ENCODE measurements around the gene GDF11. TPM values are rescaled to one million over a fixed set of nuclear protein-coding genes. Genes with fewer than 3 reads are reported as not detected.

Gene GDF11
- polyA plus RNA-seq, 1 of the 3 experiments (the other 2 are of a cell fraction), result 9.4 TPM

DNA sequence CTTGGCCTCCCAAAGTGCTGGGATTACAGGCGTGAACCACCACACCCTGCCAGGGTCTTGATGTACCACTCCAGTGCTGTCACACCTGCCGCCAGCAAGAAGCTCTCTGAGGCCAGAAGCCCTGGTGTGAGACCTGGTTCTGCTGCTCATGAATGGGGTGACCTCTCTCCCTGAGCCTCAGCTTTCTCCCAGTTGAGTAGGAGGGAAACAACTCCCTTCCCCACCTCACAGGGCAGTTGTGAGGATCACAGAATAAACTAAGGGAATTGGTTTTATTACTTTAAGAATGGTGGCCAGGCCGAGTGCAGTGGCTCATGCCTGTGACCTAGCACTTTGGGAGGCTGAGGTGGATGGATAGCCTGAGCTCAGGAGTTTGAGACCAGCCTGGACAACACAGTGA is 8.3 kb upstream of the GDF11 start (continued):
- TF ChIP-seq, protein P1, sequence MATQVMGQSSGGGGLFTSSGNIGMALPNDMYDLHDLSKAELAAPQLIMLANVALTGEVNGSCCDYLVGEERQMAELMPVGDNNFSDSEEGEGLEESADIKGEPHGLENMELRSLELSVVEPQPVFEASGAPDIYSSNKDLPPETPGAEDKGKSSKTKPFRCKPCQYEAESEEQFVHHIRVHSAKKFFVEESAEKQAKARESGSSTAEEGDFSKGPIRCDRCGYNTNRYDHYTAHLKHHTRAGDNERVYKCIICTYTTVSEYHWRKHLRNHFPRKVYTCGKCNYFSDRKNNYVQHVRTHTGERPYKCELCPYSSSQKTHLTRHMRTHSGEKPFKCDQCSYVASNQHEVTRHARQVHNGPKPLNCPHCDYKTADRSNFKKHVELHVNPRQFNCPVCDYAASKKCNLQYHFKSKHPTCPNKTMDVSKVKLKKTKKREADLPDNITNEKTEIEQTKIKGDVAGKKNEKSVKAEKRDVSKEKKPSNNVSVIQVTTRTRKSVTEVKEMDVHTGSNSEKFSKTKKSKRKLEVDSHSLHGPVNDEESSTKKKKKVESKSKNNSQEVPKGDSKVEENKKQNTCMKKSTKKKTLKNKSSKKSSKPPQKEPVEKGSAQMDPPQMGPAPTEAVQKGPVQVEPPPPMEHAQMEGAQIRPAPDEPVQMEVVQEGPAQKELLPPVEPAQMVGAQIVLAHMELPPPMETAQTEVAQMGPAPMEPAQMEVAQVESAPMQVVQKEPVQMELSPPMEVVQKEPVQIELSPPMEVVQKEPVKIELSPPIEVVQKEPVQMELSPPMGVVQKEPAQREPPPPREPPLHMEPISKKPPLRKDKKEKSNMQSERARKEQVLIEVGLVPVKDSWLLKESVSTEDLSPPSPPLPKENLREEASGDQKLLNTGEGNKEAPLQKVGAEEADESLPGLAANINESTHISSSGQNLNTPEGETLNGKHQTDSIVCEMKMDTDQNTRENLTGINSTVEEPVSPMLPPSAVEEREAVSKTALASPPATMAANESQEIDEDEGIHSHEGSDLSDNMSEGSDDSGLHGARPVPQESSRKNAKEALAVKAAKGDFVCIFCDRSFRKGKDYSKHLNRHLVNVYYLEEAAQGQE (IDR thresholded peaks at IDR 0.05; ENCODE audit: low read depth, low read length), result no peak
- TF ChIP-seq FOXM1 (IDR thresholded peaks at IDR 0.05; ENCODE audit: low read depth) (no peak), RFX5 (IDR thresholded peaks at IDR 0.05; ENCODE audit: low read length) (no peak)

- TF ChIP-seq POLR2AphosphoS5 (IDR thresholded peaks at IDR 0.05; ENCODE audit: low read depth, low read length), result no peak
- peaks cover 17% of the 10 kb centered on the region for H3F3A ChIP-seq (replicated peaks; ENCODE audit: insufficient read depth)
- H3K27ac ChIP-seq (ENCODE audit: low read depth in 2 of 2, low read length in 1 of 2), result no peak overlapping the region
- H3K79me2 ChIP-seq (ENCODE audit: insufficient read depth), result peaks cover 5% of the 10 kb centered on the region
- H3K27me3 ChIP-seq (ENCODE audit: insufficient read depth), result no peaks in the 10 kb centered on the region
- H3K9me3 ChIP-seq, result no peaks in the 10 kb centered on the region
- CTCF ChIA-PET, result interaction anchor here (1.1 to 14.4 kb wide), 11 partner anchors 16 to 293 kb away, joined by 3 to 358 read pairs (median 11); partner anchors contain the start of genes BLOC1S1, RAB5B and RDH5
- H3K9me2 ChIP-seq, result no peaks in the 10 kb centered on the region
- no peak overlapping the region for H3K4me3 ChIP-seq (ENCODE audit: low read depth in 2 of 2, low read length in 1 of 2)
- H3K4me1 ChIP-seq (ENCODE audit: control insufficient read depth in 1 of 2, insufficient read depth in 2 of 2, low read depth in 1 of 2, low read length in 1 of 2), result peaks cover 9 to 14% of the 10 kb centered on the region in 2 experiments; a peak in 3 of 4 replicates
- H3K36me3 ChIP-seq (replicated peaks in 1 of 2; ENCODE audit: control insufficient read depth in 1 of 2, insufficient read depth in 2 of 2, low read length in 1 of 2), result no peaks in the 10 kb centered on the region
- H2AFZ ChIP-seq (ENCODE audit: low read depth), result no peak overlapping the region
- no peak overlapping the region for H3K9ac ChIP-seq
- H3K4me2 ChIP-seq, result no peak overlapping the region
- H4K20me1 ChIP-seq (ENCODE audit: insufficient read depth), result no peaks in the 10 kb centered on the region
- WGBS (ENCODE audit: low lambda C conversion rate), result 69% methylated on average over 3 of the region's 3 CpGs
- POLR2A ChIA-PET, result no interaction called here
- DNase-seq, result no peak
Measured at GRCh38 chr12:55736076-55736475, 6.8 kb upstream of the GDF11 start.

DNA sequence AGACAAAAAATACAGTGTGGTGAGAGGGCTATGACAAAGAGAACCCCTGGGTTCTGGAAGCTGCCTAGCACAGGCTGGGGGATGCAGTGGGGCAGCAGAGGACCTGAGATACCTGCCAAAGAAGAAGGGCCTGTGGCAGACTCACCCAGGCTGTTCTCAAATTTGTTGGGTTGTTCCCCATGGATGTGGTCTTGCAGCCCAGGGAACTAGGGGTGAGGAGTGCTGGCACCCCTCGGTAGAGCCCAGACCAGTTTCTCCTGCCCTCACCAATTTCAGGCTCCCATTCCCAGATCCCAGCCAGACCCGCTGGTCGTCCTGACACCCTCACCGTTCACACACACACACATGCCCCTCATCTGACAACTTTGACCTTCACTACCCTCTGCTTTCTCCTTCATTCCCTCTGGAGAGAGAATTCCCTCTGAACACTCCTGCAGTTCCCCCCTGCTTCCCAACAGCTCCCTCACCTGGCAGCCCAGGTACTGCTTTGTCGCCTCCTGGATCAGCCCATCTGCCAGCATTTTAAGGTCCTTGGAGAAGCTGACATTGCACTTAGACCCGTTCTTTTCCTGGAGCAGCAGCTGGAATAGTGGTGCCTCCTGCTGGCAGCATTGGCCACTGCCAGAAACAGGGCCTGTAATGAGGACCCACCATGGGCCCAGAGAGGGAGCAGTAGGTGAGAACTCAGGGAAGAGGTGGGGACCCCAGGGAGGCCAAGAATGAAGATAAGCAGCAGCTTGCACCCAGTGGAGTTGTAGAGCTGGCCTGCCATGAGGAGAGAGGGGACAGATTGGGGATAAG is 5.9 kb upstream of the GDF11 start:
- peaks cover 9 to 18% of the 10 kb centered on the region in 2 experiments; a peak in 3 of 4 replicates for H3K4me1 ChIP-seq (ENCODE audit: control insufficient read depth in 1 of 2, insufficient read depth in 2 of 2, low read depth in 1 of 2, low read length in 1 of 2)
- no peak overlapping the region; a peak in 1 of 4 replicates for H3K4me3 ChIP-seq (ENCODE audit: low read depth in 2 of 2, low read length in 1 of 2)
- 49% methylated on average over 5 of the region's 6 CpGs for WGBS (ENCODE audit: low lambda C conversion rate)
- no peaks in the 10 kb centered on the region for H3K9me3 ChIP-seq
- POLR2A ChIA-PET, result interaction anchor here (0.7 to 2.0 kb wide), 7 partner anchors 8 to 195 kb away, joined by 3 to 6 read pairs (median 4); partner anchors contain the start of genes CD63 and DNAJC14
- H3K4me2 ChIP-seq, result peak overlapping the region; percentile 99; the same call in 1 of the 2 replicates
- peak; percentile 85 for TF ChIP-seq CTCF (IDR thresholded peaks at IDR 0.05)
- TF ChIP-seq EP300 (IDR thresholded peaks at IDR 0.05; ENCODE audit: borderline replicate concordance in 1 of 2, low read depth in 1 of 2, low read length in 1 of 2), result no peak
- peak; percentile 84 for TF ChIP-seq RAD21 (IDR thresholded peaks at IDR 0.05; ENCODE audit: low read length)
- peak; percentile 94 for TF ChIP-seq SMC3 (IDR thresholded peaks at IDR 0.05; ENCODE audit: low read depth, low read length)
- no peaks in the 10 kb centered on the region for H3K36me3 ChIP-seq (replicated peaks in 1 of 2; ENCODE audit: control insufficient read depth in 1 of 2, insufficient read depth in 2 of 2, low read length in 1 of 2)
- CTCF ChIA-PET, result interaction anchor here (0.6 to 14.4 kb wide), 31 partner anchors 8 to 849 kb away, joined by 3 to 358 read pairs (median 5); partner anchors contain the start of genes BLOC1S1, CD63, DNAJC14 and ORMDL2
- H3F3A ChIP-seq (replicated peaks; ENCODE audit: insufficient read depth), result peaks cover 17% of the 10 kb centered on the region
- no peaks in the 10 kb centered on the region for H4K20me1 ChIP-seq (ENCODE audit: insufficient read depth)
- DNase-seq, result peak; percentile 65
- 0 out of 2 replicates have a peak overlapping the region, but pooled peaks have one; percentile 13 for H2AFZ ChIP-seq (ENCODE audit: low read depth)
- no peaks in the 10 kb centered on the region for H3K27me3 ChIP-seq (ENCODE audit: insufficient read depth)
- H3K27ac ChIP-seq (ENCODE audit: low read depth in 2 of 2, low read length in 1 of 2), result peak overlapping the region; percentile 80 to 83; a peak in 2 of 4 replicates
- no peak overlapping the region for H3K9ac ChIP-seq
- H3K9me2 ChIP-seq, result no peaks in the 10 kb centered on the region
- no peaks in the 10 kb centered on the region for H3K79me2 ChIP-seq (ENCODE audit: insufficient read depth)

All from SK-N-SH (cell line).